Lung microvascular endothelial cell (primary cell): ENCODE data around the gene TRPM8. TPM values are rescaled to one million over a fixed set of nuclear protein-coding genes. Genes with fewer than 3 reads are reported as not detected.
"Not testable (repeated sequence)": the region's sequence is repeated elsewhere in the genome, so short reads cannot be mapped to it uniquely, and the experiment has no call there.

Experiments used
- DNase-seq, 2 donors: peaks; one replicate each; pipeline versions ENCODE4 v3.0.0 to v3.0.0-alpha.2; 2010; ENCODE audit warnings: low read depth in 2 of 2
- total RNA-seq: library from RNA; depleted of rRNA; stranded (reverse); fragments of >200 nt; gene quantifications from 2 replicates; pipeline ENCODE4 v1.2.1, GENCODE V29; 2014

TRPM8 gene
- total RNA-seq, 1 donor from 2014 or later: not detected

- DNase-seq: no peak
Measured at GRCh38 chr2:233936089-233936488, 18.9 kb downstream of the TRPM8 start.

GRCh38 chr2:233938676-233939370, 21.6 kb downstream of the TRPM8 start:
- DNase-seq: no peak

GRCh38 chr2:233940376-233941276, 23.5 kb downstream of the TRPM8 start:
- no peak for DNase-seq

GRCh38 chr2:233942731-233943130, 25.6 kb downstream of the TRPM8 start:
- DNase-seq: no peak

- DNase-seq: no peak
Measured at GRCh38 chr2:233944269-233944668, 27.1 kb downstream of the TRPM8 start.

GRCh38 chr2:233944722-233945121, 27.5 kb downstream of the TRPM8 start:
- DNase-seq: no peak

- no peak for DNase-seq
Measured at GRCh38 chr2:233945146-233945545, 28.0 kb downstream of the TRPM8 start.

GRCh38 chr2:233950078-233950825, 33.1 kb downstream of the TRPM8 start:
- no peak for DNase-seq

- no peak for DNase-seq
Measured at GRCh38 chr2:233952335-233952734, 35.2 kb downstream of the TRPM8 start.

- DNase-seq: no peak
Measured at GRCh38 chr2:233953087-233953801, 36.1 kb downstream of the TRPM8 start.

- no peak for DNase-seq
Measured at GRCh38 chr2:233960203-233960602, 43.0 kb downstream of the TRPM8 start.

GRCh38 chr2:233961905-233962304, 44.7 kb downstream of the TRPM8 start:
- DNase-seq: no peak

- DNase-seq: no peak
Measured at GRCh38 chr2:233964581-233964980, 47.4 kb downstream of the TRPM8 start.

- no peak for DNase-seq
Measured at GRCh38 chr2:233965032-233965603, 47.9 kb downstream of the TRPM8 start.

- not testable (repeated sequence) for DNase-seq
Measured at GRCh38 chr2:233965646-233966045, 48.5 kb downstream of the TRPM8 start.

- DNase-seq: no peak
Measured at GRCh38 chr2:233966388-233966787, 49.2 kb downstream of the TRPM8 start.

GRCh38 chr2:233967164-233967563, 50.0 kb downstream of the TRPM8 start:
- no peak for DNase-seq

GRCh38 chr2:233968556-233968955, 51.4 kb downstream of the TRPM8 start:
- DNase-seq: no peak

GRCh38 chr2:233972460-233972859, 55.3 kb downstream of the TRPM8 start:
- not testable (repeated sequence) for DNase-seq

- no peak for DNase-seq
Measured at GRCh38 chr2:233972941-233973575, 55.9 kb downstream of the TRPM8 start.

- DNase-seq: no peak
Measured at GRCh38 chr2:233973786-233974185, 56.6 kb downstream of the TRPM8 start.
